ENCODE results near the gene MYRIP. TPM values are rescaled to one million over a fixed set of nuclear protein-coding genes. Genes with fewer than 3 reads are reported as not detected.
"Not testable (repeated sequence)": the region's sequence is repeated elsewhere in the genome, so short reads cannot be mapped to it uniquely, and the experiment has no call there.

Gene MYRIP
- total and polyA plus RNA-seq, 12 donors: 0.24 to 4.8 (median 1.4) TPM

DNA sequence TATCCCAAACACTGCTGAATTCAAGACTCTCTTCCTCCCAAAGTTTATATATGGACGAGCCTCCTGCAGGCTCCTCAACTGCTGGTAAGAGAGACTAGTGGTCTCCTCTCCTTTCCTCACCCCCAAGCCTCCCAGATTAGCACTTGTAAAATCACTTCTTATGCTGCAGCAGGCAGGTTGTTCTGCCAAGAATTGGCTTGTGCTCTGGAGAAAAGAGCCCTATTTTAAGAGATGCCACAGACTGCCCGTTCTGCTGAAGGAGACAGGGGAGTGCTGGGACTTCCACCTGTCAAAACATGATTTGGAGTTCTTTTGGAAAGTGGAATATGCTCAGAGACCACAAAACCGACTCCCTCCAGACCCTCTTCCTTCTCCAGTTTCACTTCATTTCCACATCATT lies 269.2 kb downstream of the MYRIP start:
- intact Hi-C loops (cut with DNase I): no loop called here
- H3K27ac ChIP-seq: no peak overlapping the region
- no peak overlapping the region for H3K4me3 ChIP-seq
- H3K36me3 ChIP-seq (replicated peaks in 1 of 2): no peaks in the 10 kb centered on the region
- WGBS, 4 donors: 71 to 80% (median 76%) methylated on average over 3 of the region's 3 CpGs
- H3K27me3 ChIP-seq: no peaks in the 10 kb centered on the region
- no peaks in the 10 kb centered on the region for H3K4me1 ChIP-seq (replicated peaks in 1 of 2)
- no peak for DNase-seq
- no peaks in the 10 kb centered on the region for H3K9me3 ChIP-seq (replicated peaks in 1 of 3)
- no peak for TF ChIP-seq POLR2A (IDR thresholded peaks at IDR 0.05)
- TF ChIP-seq, protein P1, sequence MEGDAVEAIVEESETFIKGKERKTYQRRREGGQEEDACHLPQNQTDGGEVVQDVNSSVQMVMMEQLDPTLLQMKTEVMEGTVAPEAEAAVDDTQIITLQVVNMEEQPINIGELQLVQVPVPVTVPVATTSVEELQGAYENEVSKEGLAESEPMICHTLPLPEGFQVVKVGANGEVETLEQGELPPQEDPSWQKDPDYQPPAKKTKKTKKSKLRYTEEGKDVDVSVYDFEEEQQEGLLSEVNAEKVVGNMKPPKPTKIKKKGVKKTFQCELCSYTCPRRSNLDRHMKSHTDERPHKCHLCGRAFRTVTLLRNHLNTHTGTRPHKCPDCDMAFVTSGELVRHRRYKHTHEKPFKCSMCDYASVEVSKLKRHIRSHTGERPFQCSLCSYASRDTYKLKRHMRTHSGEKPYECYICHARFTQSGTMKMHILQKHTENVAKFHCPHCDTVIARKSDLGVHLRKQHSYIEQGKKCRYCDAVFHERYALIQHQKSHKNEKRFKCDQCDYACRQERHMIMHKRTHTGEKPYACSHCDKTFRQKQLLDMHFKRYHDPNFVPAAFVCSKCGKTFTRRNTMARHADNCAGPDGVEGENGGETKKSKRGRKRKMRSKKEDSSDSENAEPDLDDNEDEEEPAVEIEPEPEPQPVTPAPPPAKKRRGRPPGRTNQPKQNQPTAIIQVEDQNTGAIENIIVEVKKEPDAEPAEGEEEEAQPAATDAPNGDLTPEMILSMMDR (IDR thresholded peaks at IDR 0.05): no peak

DNA sequence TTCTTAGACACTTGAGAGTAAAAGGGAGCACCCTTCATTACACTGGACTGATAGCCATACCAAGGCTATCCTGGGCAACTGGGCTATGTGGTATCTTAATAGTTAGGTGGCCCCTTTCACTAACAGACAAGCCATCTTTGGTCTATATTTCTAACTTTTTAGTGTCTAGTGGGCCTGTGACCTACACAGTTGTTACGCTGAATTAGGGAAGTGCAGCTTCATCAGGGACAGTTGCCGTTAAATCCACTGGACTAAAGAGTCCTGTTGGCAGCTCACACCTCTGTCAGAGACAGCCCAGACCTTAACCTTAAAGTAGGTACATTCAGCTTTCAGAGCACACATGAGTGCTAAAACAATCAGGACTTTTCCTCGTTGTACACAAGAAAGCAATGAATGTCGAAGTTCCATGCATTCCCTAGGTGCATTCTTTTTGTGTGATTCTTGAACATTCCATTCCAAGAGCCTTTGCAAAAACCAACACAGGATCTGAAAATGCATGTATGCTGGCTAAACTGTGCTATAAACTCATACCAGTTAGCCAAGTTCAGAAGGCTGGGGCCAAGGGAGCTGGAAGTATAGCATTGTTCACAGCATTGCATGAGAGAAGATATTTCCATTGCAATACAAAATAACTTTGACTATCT lies 269.9 kb downstream of the MYRIP start:
- H3K4me1 ChIP-seq (replicated peaks in 1 of 2): no peaks in the 10 kb centered on the region
- no peak overlapping the region for H3K27ac ChIP-seq
- no peaks in the 10 kb centered on the region for H3K9me3 ChIP-seq (replicated peaks in 1 of 3)
- H3K4me3 ChIP-seq: no peak overlapping the region
- H3K27me3 ChIP-seq: no peaks in the 10 kb centered on the region
- intact Hi-C loops (cut with DNase I): no loop called here
- no peak for TF ChIP-seq POLR2A (IDR thresholded peaks at IDR 0.05)
- TF ChIP-seq, protein P1 (IDR thresholded peaks at IDR 0.05): no peak
- no peak for DNase-seq
- H3K36me3 ChIP-seq (replicated peaks in 1 of 2): no peaks in the 10 kb centered on the region
- WGBS, 4 donors: 77 to 89% (median 80%) methylated on average over 4 of the region's 4 CpGs

DNA sequence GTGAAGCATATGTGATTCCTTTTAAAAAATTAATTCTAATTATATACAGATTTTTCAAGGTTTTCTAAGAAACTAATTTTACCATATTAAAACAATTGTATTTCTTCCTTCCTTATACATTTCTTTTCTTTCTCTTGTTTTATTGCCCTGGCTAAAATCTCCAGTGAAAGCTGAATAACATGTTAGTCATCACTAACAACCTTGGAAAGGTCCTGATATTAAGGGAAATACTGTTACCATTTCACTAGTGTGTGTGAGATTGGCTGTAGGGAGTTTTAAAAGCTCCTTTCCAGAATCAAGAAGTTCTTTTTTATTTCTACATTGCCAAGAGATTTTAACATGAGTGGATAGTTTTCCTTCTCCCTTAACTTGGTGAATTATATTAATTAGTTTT lies 270.4 kb downstream of the MYRIP start:
- no peaks in the 10 kb centered on the region for H3K36me3 ChIP-seq (replicated peaks in 1 of 2)

DNA sequence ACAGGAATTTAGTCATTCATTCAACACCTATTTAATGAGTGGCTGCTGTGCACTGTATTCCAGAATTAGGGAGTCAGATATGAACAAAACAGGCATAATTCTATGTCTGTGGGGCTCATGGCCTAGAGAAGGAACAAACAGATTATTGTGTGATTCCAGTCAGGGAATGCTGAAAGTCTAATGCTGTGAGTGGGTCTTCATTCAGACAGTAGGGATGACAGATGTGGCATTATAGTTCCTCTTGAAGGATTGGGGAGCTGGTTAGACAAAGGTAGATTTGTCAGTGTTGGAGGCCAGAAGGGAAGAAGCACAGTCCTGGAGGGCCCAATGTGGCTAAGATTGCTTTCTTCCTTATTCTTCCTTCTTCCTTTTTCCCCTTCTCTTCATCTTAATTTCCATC lies 273.7 kb downstream of the MYRIP start:
- DNase-seq: no peak
- Histone ChIP-seq H3K27me3 (no peaks in the 10 kb centered on the region), H3K4me1 (replicated peaks in 1 of 2) (no peaks in the 10 kb centered on the region), H3K27ac (no peak overlapping the region), H3K36me3 (replicated peaks in 1 of 2) (no peaks in the 10 kb centered on the region), H3K4me3 (no peak overlapping the region), H3K9me3 (replicated peaks in 1 of 3) (no peaks in the 10 kb centered on the region)
- TF ChIP-seq, protein P1 (IDR thresholded peaks at IDR 0.05): no peak
- no peak for TF ChIP-seq POLR2A (IDR thresholded peaks at IDR 0.05)
- intact Hi-C loops (cut with DNase I): no loop called here

More for the DNA sequence above, 270.4 kb downstream of the MYRIP start:
- intact Hi-C loops (cut with DNase I): no loop called here
- H3K27ac ChIP-seq: no peak overlapping the region
- no peak overlapping the region for H3K4me3 ChIP-seq
- H3K9me3 ChIP-seq (replicated peaks in 1 of 3): no peaks in the 10 kb centered on the region
- no peaks in the 10 kb centered on the region for H3K27me3 ChIP-seq
- no peaks in the 10 kb centered on the region for H3K4me1 ChIP-seq (replicated peaks in 1 of 2)
- TF ChIP-seq, protein P1 (IDR thresholded peaks at IDR 0.05): no peak
- TF ChIP-seq POLR2A (IDR thresholded peaks at IDR 0.05): no peak
- no peak for DNase-seq

DNA sequence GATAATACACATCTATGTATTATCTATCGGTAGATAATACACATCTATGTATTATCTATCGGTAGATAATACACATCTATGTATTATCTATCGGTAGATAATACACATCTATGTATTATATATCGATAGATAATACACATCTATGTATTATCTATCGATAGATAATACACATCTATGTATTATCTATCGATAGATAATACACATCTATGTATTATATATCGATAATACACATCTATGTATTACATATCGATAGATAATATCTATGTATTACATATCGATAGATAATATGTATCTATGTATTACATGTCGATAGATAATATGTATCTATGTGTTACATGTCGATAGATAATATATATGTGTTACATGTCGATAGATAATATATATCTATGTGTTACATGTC lies 275.0 kb downstream of the MYRIP start:
- WGBS, 4 donors: 90 to 97% (median 96%) methylated on average over 6 to 12 of the region's 12 CpGs
- H3K27me3 ChIP-seq; H3K9me3 ChIP-seq (replicated peaks in 1 of 3); H3K36me3 ChIP-seq (replicated peaks in 1 of 2); DNase-seq; H3K4me3 ChIP-seq; H3K4me1 ChIP-seq (replicated peaks in 1 of 2); intact Hi-C loops (cut with DNase I); H3K27ac ChIP-seq: not testable (repeated sequence)

Data from adrenal gland (tissue), 12 donors.